HG03045 (cell line): ENCODE measurements around the gene LSAMP.
A peak's percentile ranks its signal among the peaks of the same experiment; 100 is the strongest.
"Not testable (repeated sequence)": the region's sequence is repeated elsewhere in the genome, so short reads cannot be mapped to it uniquely, and the experiment has no call there.

ENCODE experiments used
- ATAC-seq: cut with Tn5 transposase; IDR thresholded peaks from one replicate; pipeline ENCODE4 v1.9.1; 2021; ENCODE audit warnings: mild to moderate bottlenecking, moderate library complexity; ENCODE audit not compliant: unreplicated experiment

LSAMP gene

GRCh38 chr3:116127464-116127863 lies 317.8 kb downstream of the LSAMP start:
- no peak for ATAC-seq

GRCh38 chr3:116124166-116124565 lies 321.1 kb downstream of the LSAMP start:
- no peak for ATAC-seq

- ATAC-seq = no peak
Observed at GRCh38 chr3:116118475-116119169, 326.7 kb downstream of the LSAMP start.

- ATAC-seq = no peak
Observed at GRCh38 chr3:116114586-116114985, 330.7 kb downstream of the LSAMP start.

GRCh38 chr3:116112696-116113095 lies 332.6 kb downstream of the LSAMP start:
- no peak for ATAC-seq

- no peak for ATAC-seq
Observed at GRCh38 chr3:116111765-116112164, 333.5 kb downstream of the LSAMP start.

- no peak for ATAC-seq
Observed at GRCh38 chr3:116103868-116104530, 341.3 kb downstream of the LSAMP start.

GRCh38 chr3:116102037-116102436 lies 343.2 kb downstream of the LSAMP start:
- no peak for ATAC-seq

- ATAC-seq = no peak
Observed at GRCh38 chr3:116097226-116097625, 348.1 kb downstream of the LSAMP start.

GRCh38 chr3:116096631-116097030 lies 348.7 kb downstream of the LSAMP start:
- ATAC-seq = no peak

- no peak for ATAC-seq
Observed at GRCh38 chr3:116093374-116093773, 351.9 kb downstream of the LSAMP start.

- ATAC-seq = no peak
Observed at GRCh38 chr3:116087426-116087825, 357.9 kb downstream of the LSAMP start.

GRCh38 chr3:116084999-116085791 lies 360.1 kb downstream of the LSAMP start:
- ATAC-seq = no peak

GRCh38 chr3:116083683-116084082 lies 361.6 kb downstream of the LSAMP start:
- ATAC-seq = no peak

- ATAC-seq = no peak
Observed at GRCh38 chr3:116078561-116078960, 366.7 kb downstream of the LSAMP start.

- no peak for ATAC-seq
Observed at GRCh38 chr3:116077557-116077956, 367.7 kb downstream of the LSAMP start.

GRCh38 chr3:116077059-116077458 lies 368.2 kb downstream of the LSAMP start:
- no peak for ATAC-seq

- not testable (repeated sequence) for ATAC-seq
Observed at GRCh38 chr3:116070516-116071278, 374.6 kb downstream of the LSAMP start.

GRCh38 chr3:116070061-116070460 lies 375.2 kb downstream of the LSAMP start:
- no peak for ATAC-seq

GRCh38 chr3:116069024-116069423 lies 376.3 kb downstream of the LSAMP start:
- no peak for ATAC-seq

GRCh38 chr3:116067326-116067725 lies 378.0 kb downstream of the LSAMP start:
- ATAC-seq = peak; percentile 52
